HEK293 (cell line): ENCODE data around the gene CCM2.

Source experiments
- CTCF ChIA-PET: fragments of 350-600 bp; formaldehyde crosslinking; extraction: SDS; loops from one replicate; lab custom pipeline; 2021; ENCODE audit warnings: antibody characterized with exemption; lab: Yijun Ruan, JAX
- POLR2A ChIA-PET: fragments of 300-600 bp; formaldehyde crosslinking; extraction: SDS; loops from one replicate; lab custom pipeline; 2020; ENCODE audit warnings: antibody characterized with exemption, inconsistent platforms; lab: Yijun Ruan, JAX
- H3K27ac ChIP-seq: fragments of 200-500 bp; sonication (Bioruptor generic); 2 replicates; pipeline ENCODE4 v1.5.1; 2014; ENCODE audit warnings: low read depth, low read length, control low read depth, inconsistent platforms; ENCODE audit errors: extremely low read depth
- H3K36me3 ChIP-seq, 2 experiments: fragments of 200-500 bp in 1 of 2; sonication (Bioruptor generic) in 1 of 2; 1 replicate in 1 of 2; 2 replicates in 1 of 2; pipeline ENCODE4 v1.5.1; 2014 to 2017; ENCODE audit warnings: inconsistent platforms in 2 of 2, low read length in 2 of 2; ENCODE audit not compliant: control insufficient read depth in 2 of 2, insufficient read depth in 1 of 2
- H3K4me1 ChIP-seq: fragments of 200-500 bp; sonication (Bioruptor generic); 2 replicates; pipeline ENCODE4 v1.5.1; 2014; ENCODE audit warnings: mild to moderate bottlenecking, low read length, inconsistent platforms; ENCODE audit not compliant: control insufficient read depth, insufficient read depth
- H3K4me3 ChIP-seq: 2 replicates; pipeline ENCODE4 v1.5.1; 2011; ENCODE audit warnings: low read depth, mild to moderate bottlenecking, control low read depth, low read length, moderate library complexity
- H3K9me3 ChIP-seq: fragments of 200-500 bp; sonication (Bioruptor generic); 2 replicates; pipeline ENCODE4 v1.5.1; 2014; ENCODE audit warnings: low read depth, low read length, inconsistent platforms; ENCODE audit not compliant: control insufficient read depth, insufficient read depth
- AEBP2 ChIP-seq: fragments of 450-650 bp; formaldehyde crosslinking; IDR thresholded peaks from 2 replicates; pipeline ENCODE4 v1.5.1; 2016; ENCODE audit warnings: missing biosample characterization, missing genetic modification characterization, borderline replicate concordance
- ATF2 ChIP-seq: fragments of 450-650 bp; formaldehyde crosslinking; IDR thresholded peaks from 2 replicates; pipeline ENCODE4 v1.5.1; 2016; ENCODE audit warnings: missing biosample characterization, missing genetic modification characterization, low read depth
- BCL6B ChIP-seq: fragments of 450-650 bp; formaldehyde crosslinking; IDR thresholded peaks from 2 replicates; pipeline ENCODE4 v1.5.1; 2017; ENCODE audit warnings: missing biosample characterization, missing genetic modification characterization
- MYNN ChIP-seq: fragments of 450-650 bp; formaldehyde crosslinking; IDR thresholded peaks from 2 replicates; pipeline ENCODE4 v1.5.1; 2016; ENCODE audit warnings: missing biosample characterization, missing genetic modification characterization, borderline replicate concordance
- MZF1 ChIP-seq: fragments of 450-650 bp; formaldehyde crosslinking; IDR thresholded peaks from 2 replicates; pipeline ENCODE4 v1.5.1; 2017; ENCODE audit warnings: missing biosample characterization, missing genetic modification characterization, borderline replicate concordance
- ZBTB8A ChIP-seq: fragments of 450-650 bp; formaldehyde crosslinking; IDR thresholded peaks from 2 replicates; pipeline ENCODE4 v1.5.1; 2016; ENCODE audit warnings: missing biosample characterization, missing genetic modification characterization
- ZIC2 ChIP-seq: fragments of 450-650 bp; formaldehyde crosslinking; IDR thresholded peaks from 2 replicates; pipeline ENCODE4 v1.5.1; 2016; ENCODE audit warnings: missing biosample characterization, missing genetic modification characterization
- ZNF148 ChIP-seq: fragments of 450-650 bp; formaldehyde crosslinking; IDR thresholded peaks from 2 replicates; pipeline ENCODE4 v1.5.0; 2017; ENCODE audit warnings: missing biosample characterization, missing genetic modification characterization, borderline replicate concordance
- ZNF155 ChIP-seq: fragments of 450-650 bp; formaldehyde crosslinking; IDR thresholded peaks from 2 replicates; pipeline ENCODE4 v1.5.1; 2016; ENCODE audit warnings: missing biosample characterization, missing genetic modification characterization
- ZNF184 ChIP-seq: fragments of 450-650 bp; IDR thresholded peaks from 2 replicates; pipeline ENCODE4 v1.5.1; 2018; ENCODE audit warnings: missing biosample characterization, mild to moderate bottlenecking, missing genetic modification characterization
- ZNF24 ChIP-seq: fragments of 450-650 bp; formaldehyde crosslinking; IDR thresholded peaks from 2 replicates; pipeline ENCODE4 v1.5.1; 2016; ENCODE audit warnings: missing biosample characterization, missing genetic modification characterization
- ZNF302 ChIP-seq: fragments of 450-650 bp; formaldehyde crosslinking; IDR thresholded peaks from 2 replicates; pipeline ENCODE4 v1.5.1; 2016; ENCODE audit warnings: missing biosample characterization, missing genetic modification characterization, low read depth
- ZNF391 ChIP-seq: fragments of 450-650 bp; formaldehyde crosslinking; IDR thresholded peaks from 2 replicates; pipeline ENCODE4 v1.5.1; 2016; ENCODE audit warnings: low read depth, missing biosample characterization, missing genetic modification characterization, borderline replicate concordance
- ZNF416 ChIP-seq: fragments of 450-650 bp; formaldehyde crosslinking; IDR thresholded peaks from 2 replicates; pipeline ENCODE4 v1.5.1; 2016; ENCODE audit warnings: missing biosample characterization, missing genetic modification characterization
- ZNF560 ChIP-seq: fragments of 450-650 bp; formaldehyde crosslinking; IDR thresholded peaks from 2 replicates; pipeline ENCODE4 v1.5.1; 2017; ENCODE audit warnings: missing biosample characterization, missing genetic modification characterization, borderline replicate concordance
- ZNF585B ChIP-seq: fragments of 450-650 bp; formaldehyde crosslinking; IDR thresholded peaks from 2 replicates; pipeline ENCODE4 v1.5.1; 2016; ENCODE audit warnings: missing biosample characterization, missing genetic modification characterization
- ZNF629 ChIP-seq: fragments of 450-650 bp; formaldehyde crosslinking; IDR thresholded peaks from 2 replicates; pipeline ENCODE4 v1.5.1; 2017; ENCODE audit warnings: missing biosample characterization, missing genetic modification characterization
- ZNF677 ChIP-seq: fragments of 450-650 bp; IDR thresholded peaks from 2 replicates; pipeline ENCODE4 v1.5.0; 2018; ENCODE audit warnings: missing biosample characterization, mild to moderate bottlenecking, missing genetic modification characterization, moderate library complexity
- ZNF768 ChIP-seq: fragments of 450-650 bp; formaldehyde crosslinking; IDR thresholded peaks from 2 replicates; pipeline ENCODE4 v1.5.1; 2018; ENCODE audit warnings: missing biosample characterization, mild to moderate bottlenecking, missing genetic modification characterization
- TF ChIP-seq, protein P1 (sequence below): fragments of 450-650 bp; formaldehyde crosslinking; IDR thresholded peaks from 2 replicates; pipeline ENCODE4; 2016; ENCODE audit warnings: missing biosample characterization, missing genetic modification characterization

CCM2 gene

DNA sequence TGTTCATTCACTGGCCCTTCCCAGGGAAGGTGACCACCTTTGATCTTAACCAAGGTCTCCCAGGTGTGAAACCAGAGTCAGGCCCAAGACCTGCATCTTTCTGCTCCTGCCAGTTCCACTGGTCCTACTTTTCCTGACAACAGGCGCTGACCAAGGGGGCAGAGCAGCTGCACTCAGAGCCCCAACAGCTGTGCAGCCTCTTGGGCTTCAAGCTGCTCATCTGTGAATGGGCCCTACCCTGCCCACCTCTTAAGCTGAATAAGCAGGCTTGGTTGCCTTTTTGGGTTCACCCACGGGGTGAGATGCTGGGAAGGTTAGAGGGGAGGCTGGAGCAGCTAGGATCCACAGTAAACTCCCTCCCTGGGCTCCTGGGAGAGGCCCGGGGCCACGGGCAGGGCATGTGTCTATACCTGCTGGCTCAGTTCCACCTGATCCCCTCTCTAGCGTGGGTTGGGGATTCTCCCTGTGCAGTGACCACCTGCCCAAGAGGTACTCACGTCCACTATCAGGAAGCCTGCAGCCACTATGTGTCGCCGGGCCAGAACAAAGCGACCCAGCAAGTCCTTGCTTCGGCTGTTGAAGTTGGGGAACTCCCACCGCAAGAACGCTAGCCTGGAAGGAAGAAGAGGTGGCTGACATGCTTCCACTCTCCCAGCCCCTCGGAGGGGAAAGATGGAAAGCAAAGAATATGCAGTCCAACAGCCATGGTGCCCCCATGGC, 100.9 kb downstream of the CCM2 start:
- Histone ChIP-seq H3K4me1 (no peaks in the 10 kb centered on the region), H3K9me3 (no peaks in the 10 kb centered on the region), H3K36me3 (peaks cover 0 to 69% of the 10 kb centered on the region in 2 experiments; a peak in 1 of 3 replicates), H3K4me3 (no peak overlapping the region), H3K27ac (no peak overlapping the region)
- TF ChIP-seq ZNF302 (tag by site-specific recombination) (no peak), ATF2 (tag by site-specific recombination) (no peak), ZIC2 (tag by site-specific recombination) (no peak), ZNF585B (no peak), ZNF148 (tag by site-specific recombination) (no peak), ZNF184 (tag by site-specific recombination) (no peak), ZNF391 (no peak), MZF1 (tag by site-specific recombination) (no peak), MYNN (tag by site-specific recombination) (no peak), BCL6B (no peak), ZNF677 (no peak), ZNF155 (tag by site-specific recombination) (no peak), ZNF768 (tag by site-specific recombination) (no peak), ZNF560 (no peak), ZNF629 (tag by site-specific recombination) (no peak), AEBP2 (tag by site-specific recombination) (no peak), ZBTB8A (no peak), ZNF24 (tag by site-specific recombination) (no peak), ZNF416 (tag by site-specific recombination) (no peak)
- TF ChIP-seq, protein P1, sequence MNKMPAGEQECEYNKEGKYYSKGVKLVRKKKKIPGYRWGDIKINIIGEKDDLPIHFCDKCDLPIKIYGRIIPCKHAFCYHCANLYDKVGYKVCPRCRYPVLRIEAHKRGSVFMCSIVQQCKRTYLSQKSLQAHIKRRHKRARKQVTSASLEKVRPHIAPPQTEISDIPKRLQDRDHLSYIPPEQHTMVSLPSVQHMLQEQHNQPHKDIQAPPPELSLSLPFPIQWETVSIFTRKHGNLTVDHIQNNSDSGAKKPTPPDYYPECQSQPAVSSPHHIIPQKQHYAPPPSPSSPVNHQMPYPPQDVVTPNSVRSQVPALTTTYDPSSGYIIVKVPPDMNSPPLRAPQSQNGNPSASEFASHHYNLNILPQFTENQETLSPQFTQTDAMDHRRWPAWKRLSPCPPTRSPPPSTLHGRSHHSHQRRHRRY (tag by site-specific recombination) = no peak
- ChIA-PET POLR2A (interaction anchor here (1.1 kb wide), 1 partner anchor 11 kb away, joined by 5 read pairs; the partner anchor contains the start of gene TBRG4), CTCF (no interaction called here)
